ENCODE results near the gene ALLC.

DNA sequence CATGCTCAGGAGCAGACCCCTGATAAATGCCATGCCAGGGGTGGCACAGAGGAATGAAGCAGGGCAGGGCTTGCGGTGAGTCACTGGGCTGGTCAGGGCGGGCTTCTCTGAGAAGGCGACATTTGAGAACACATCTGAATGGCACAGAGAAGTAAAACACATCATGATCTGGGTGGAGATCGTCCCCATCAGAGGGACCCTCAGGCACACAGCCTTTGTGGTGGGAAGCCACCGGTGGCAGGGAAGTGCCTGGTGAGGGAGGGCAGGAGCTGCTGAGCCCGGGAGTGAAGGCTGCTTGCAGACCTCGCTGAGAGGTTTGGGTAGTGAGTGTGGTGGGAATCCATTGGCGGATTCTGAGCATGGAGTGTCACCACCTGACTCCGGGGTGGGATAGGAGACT is 89.8 kb downstream of the ALLC start:
- no peak for TF ChIP-seq POLR2A (IDR thresholded peaks at IDR 0.05; ENCODE audit: low read depth, low read length)
- no peak for TF ChIP-seq POLR2AphosphoS5 (IDR thresholded peaks at IDR 0.05; ENCODE audit: low read depth, low read length)
